Thyroid gland (tissue), 4 donors: ENCODE data around the gene ASZ1.

Experiments used
- POLR2A ChIP-seq, 2 donors: fragments of 450-650 bp; IDR thresholded peaks; one replicate each; pipeline ENCODE4 v1.6.1; 2017; ENCODE audit warnings: antibody characterized with exemption in 2 of 2, mild to moderate bottlenecking in 2 of 2, moderate library complexity in 1 of 2
- TF ChIP-seq, protein P1 (sequence below), 6 experiments: fragments of 200-600 bp in 3 of 6; fragments of 450-650 bp in 3 of 6; sonication (generic) in 3 of 6; IDR thresholded peaks; one replicate each; pipeline ENCODE4 v1.5.1; 2016 to 2019; ENCODE audit warnings: antibody characterized with exemption in 6 of 6, mild to moderate bottlenecking in 2 of 6, inconsistent platforms in 1 of 6, moderate library complexity in 1 of 6

DNA sequence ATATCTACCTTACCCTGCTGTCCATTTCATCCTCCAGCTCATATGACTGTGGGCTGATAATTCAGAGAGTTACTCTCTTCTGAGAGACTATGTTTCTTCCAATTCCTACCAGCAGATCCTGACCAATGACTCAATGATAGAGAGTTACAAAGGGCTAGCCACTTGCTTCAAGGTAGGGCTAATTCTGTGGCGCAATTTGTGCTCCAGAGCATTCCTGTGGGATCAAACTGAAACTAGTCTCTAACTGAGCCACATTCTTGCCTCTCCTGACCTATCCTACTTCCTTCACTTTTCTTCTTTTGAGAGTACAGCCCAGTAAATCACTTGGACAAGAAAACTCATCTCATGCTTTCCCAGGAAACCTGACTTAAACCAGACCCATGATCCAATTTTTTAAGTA is 17.9 kb upstream of the ASZ1 start:
- TF ChIP-seq, protein P1, sequence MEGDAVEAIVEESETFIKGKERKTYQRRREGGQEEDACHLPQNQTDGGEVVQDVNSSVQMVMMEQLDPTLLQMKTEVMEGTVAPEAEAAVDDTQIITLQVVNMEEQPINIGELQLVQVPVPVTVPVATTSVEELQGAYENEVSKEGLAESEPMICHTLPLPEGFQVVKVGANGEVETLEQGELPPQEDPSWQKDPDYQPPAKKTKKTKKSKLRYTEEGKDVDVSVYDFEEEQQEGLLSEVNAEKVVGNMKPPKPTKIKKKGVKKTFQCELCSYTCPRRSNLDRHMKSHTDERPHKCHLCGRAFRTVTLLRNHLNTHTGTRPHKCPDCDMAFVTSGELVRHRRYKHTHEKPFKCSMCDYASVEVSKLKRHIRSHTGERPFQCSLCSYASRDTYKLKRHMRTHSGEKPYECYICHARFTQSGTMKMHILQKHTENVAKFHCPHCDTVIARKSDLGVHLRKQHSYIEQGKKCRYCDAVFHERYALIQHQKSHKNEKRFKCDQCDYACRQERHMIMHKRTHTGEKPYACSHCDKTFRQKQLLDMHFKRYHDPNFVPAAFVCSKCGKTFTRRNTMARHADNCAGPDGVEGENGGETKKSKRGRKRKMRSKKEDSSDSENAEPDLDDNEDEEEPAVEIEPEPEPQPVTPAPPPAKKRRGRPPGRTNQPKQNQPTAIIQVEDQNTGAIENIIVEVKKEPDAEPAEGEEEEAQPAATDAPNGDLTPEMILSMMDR (IDR thresholded peaks at IDR 0.05): no peak
- no peak for TF ChIP-seq POLR2A (IDR thresholded peaks at IDR 0.05)
